Liver (tissue), 9 donors: Measurements from ENCODE around the gene ATG4B. TPM values are rescaled to one million over a fixed set of nuclear protein-coding genes. Genes with fewer than 3 reads are reported as not detected.

Experiments
- DNase-seq: peaks from one replicate; pipeline ENCODE4 v3.0.0-alpha.2; 2017; ENCODE audit warnings: low spot score
- H3K27ac ChIP-seq, 2 donors: one replicate each; pipeline ENCODE4 v1.7.0; 2013; ENCODE audit warnings: inconsistent platforms in 2 of 2, low read length in 2 of 2, control low read depth in 1 of 2, low read depth in 1 of 2, mild to moderate bottlenecking in 1 of 2
- H3K27me3 ChIP-seq, 4 donors: one replicate each; pipeline versions ENCODE4 v1.6.1 to v1.7.0; 2013; ENCODE audit warnings: low read length in 3 of 4, inconsistent platforms in 1 of 4, mild to moderate bottlenecking in 1 of 4, moderate library complexity in 1 of 4; ENCODE audit not compliant: control insufficient read depth in 4 of 4, insufficient read depth in 4 of 4
- H3K36me3 ChIP-seq, 4 donors: one replicate each; pipeline versions ENCODE4 v1.6.1 to v1.7.0; 2013; ENCODE audit warnings: low read length in 3 of 4, mild to moderate bottlenecking in 3 of 4, low read depth in 1 of 4, moderate library complexity in 1 of 4; ENCODE audit not compliant: control insufficient read depth in 4 of 4, insufficient read depth in 3 of 4
- H3K4me1 ChIP-seq, 4 donors: one replicate each; pipeline versions ENCODE4 v1.6.1 to v1.7.0; 2013; ENCODE audit warnings: low read length in 3 of 4, mild to moderate bottlenecking in 3 of 4, moderate library complexity in 1 of 4; ENCODE audit not compliant: control insufficient read depth in 4 of 4, insufficient read depth in 4 of 4
- H3K4me3 ChIP-seq, 3 donors: one replicate each; pipeline versions ENCODE4 v1.6.1 to v1.7.0; 2013; ENCODE audit warnings: low read length in 3 of 3, control low read depth in 1 of 3, low read depth in 1 of 3, mild to moderate bottlenecking in 1 of 3
- H3K9ac ChIP-seq, 2 donors: one replicate each; pipeline ENCODE4 v1.7.0; 2013; ENCODE audit warnings: low read length in 2 of 2, mild to moderate bottlenecking in 2 of 2, moderate library complexity in 2 of 2, control low read depth in 1 of 2, low read depth in 1 of 2
- H3K9me3 ChIP-seq, 4 donors: one replicate each; pipeline versions ENCODE4 v1.6.1 to v1.7.0; 2013; ENCODE audit warnings: low read length in 3 of 4; ENCODE audit not compliant: control insufficient read depth in 4 of 4
- ATF3 ChIP-seq: IDR thresholded peaks from 2 replicates; pipeline ENCODE4 v1.6.1; 2016; ENCODE audit warnings: antibody characterized with exemption
- EGR1 ChIP-seq, 2 donors: IDR thresholded peaks; 2 replicates each; pipeline ENCODE4 v1.6.1; 2016 to 2018; ENCODE audit warnings: antibody characterized with exemption in 2 of 2, low read depth in 2 of 2
- FOXA1 ChIP-seq: IDR thresholded peaks from 2 replicates; pipeline ENCODE4 v1.6.1; 2016; ENCODE audit warnings: antibody characterized with exemption
- GABPA ChIP-seq, 2 donors: IDR thresholded peaks in 1 of 2; conservative IDR thresholded peaks in 1 of 2; 2 replicates each; pipeline ENCODE4 v1.6.1; 2016; ENCODE audit warnings: antibody characterized with exemption in 2 of 2, mild to moderate bottlenecking in 1 of 2, moderate library complexity in 1 of 2
- HNF4A ChIP-seq, 2 donors: conservative IDR thresholded peaks; 2 replicates each; pipeline ENCODE4 v1.6.1; 2016; ENCODE audit warnings: antibody characterized with exemption in 2 of 2, mild to moderate bottlenecking in 2 of 2
- JUND ChIP-seq, 2 donors: IDR thresholded peaks; 2 replicates each; pipeline ENCODE4 v1.6.1; 2016; ENCODE audit warnings: antibody characterized with exemption in 2 of 2
- NR2F2 ChIP-seq: IDR thresholded peaks from 2 replicates; pipeline ENCODE4 v1.6.1; 2016; ENCODE audit warnings: antibody characterized with exemption
- RAD21 ChIP-seq, 2 donors: IDR thresholded peaks; 2 replicates each; pipeline ENCODE4 v1.6.1; 2016; ENCODE audit warnings: antibody characterized with exemption in 2 of 2, mild to moderate bottlenecking in 2 of 2
- RXRA ChIP-seq, 2 donors: IDR thresholded peaks; 2 replicates each; pipeline ENCODE4 v1.6.1; 2017 to 2018; ENCODE audit warnings: antibody characterized with exemption in 2 of 2, mild to moderate bottlenecking in 1 of 2
- SP1 ChIP-seq: IDR thresholded peaks from 2 replicates; pipeline ENCODE4 v1.6.1; 2018; ENCODE audit warnings: antibody characterized with exemption, mild to moderate bottlenecking
- TAF1 ChIP-seq: conservative IDR thresholded peaks from 2 replicates; pipeline ENCODE4 v1.6.1; 2016; ENCODE audit warnings: antibody characterized with exemption, mild to moderate bottlenecking
- YY1 ChIP-seq: IDR thresholded peaks from 2 replicates; pipeline ENCODE4 v1.6.1; 2016; ENCODE audit warnings: antibody characterized with exemption, mild to moderate bottlenecking
- WGBS: extraction: QIAGEN DNeasy Blood & Tissue Kit; methylation state at CpG from one replicate; pipeline ENCODE4 v1.1.7; 2013; 5-methylcytosine and 5-hydroxymethylcytosine counted together
- polyA plus RNA-seq, 2 donors: library from polyadenylated mRNA; stranded (reverse) in 1 of 2; unstranded in 1 of 2; fragments of 200-250 nt in 1 of 2; fragments of >200 nt in 1 of 2; fragmentation: Nextera tagmentation in 1 of 2; extraction: Ambion mirVana in 1 of 2; gene quantifications; one replicate each; pipeline versions ENCODE4 v1.2.1 to v1.2.3, GENCODE V29; 2013 to 2015
- total RNA-seq, 2 donors: library from RNA; depleted of rRNA; stranded (reverse); fragments of >200 nt; gene quantifications; one replicate each; pipeline ENCODE4 v1.2.3, GENCODE V29; 2014
- TF ChIP-seq, protein P1 (sequence below): IDR thresholded peaks from 2 replicates; pipeline ENCODE4 v1.6.1; 2016; ENCODE audit warnings: antibody characterized with exemption
- TF ChIP-seq, protein P2 (sequence below): fragments of 150-350 bp; IDR thresholded peaks from 2 replicates; pipeline ENCODE4 v1.5.1; 2017; ENCODE audit warnings: improper control_type of control experiment, low read depth, low read length; ENCODE audit not compliant: missing input control
- TF ChIP-seq, protein P3 (sequence below): IDR thresholded peaks from 2 replicates; pipeline ENCODE4 v1.6.1; 2016; ENCODE audit warnings: antibody characterized with exemption, mild to moderate bottlenecking
- donor health status: healthy.
- donor health status: healthy.
- donor health status: healthy.
- donor health status: healthy.
- donor health status: healthy.

Gene ATG4B
- total and polyA plus RNA-seq, 4 donors: 31.0 to 50.3 (median 37.7) TPM

DNA sequence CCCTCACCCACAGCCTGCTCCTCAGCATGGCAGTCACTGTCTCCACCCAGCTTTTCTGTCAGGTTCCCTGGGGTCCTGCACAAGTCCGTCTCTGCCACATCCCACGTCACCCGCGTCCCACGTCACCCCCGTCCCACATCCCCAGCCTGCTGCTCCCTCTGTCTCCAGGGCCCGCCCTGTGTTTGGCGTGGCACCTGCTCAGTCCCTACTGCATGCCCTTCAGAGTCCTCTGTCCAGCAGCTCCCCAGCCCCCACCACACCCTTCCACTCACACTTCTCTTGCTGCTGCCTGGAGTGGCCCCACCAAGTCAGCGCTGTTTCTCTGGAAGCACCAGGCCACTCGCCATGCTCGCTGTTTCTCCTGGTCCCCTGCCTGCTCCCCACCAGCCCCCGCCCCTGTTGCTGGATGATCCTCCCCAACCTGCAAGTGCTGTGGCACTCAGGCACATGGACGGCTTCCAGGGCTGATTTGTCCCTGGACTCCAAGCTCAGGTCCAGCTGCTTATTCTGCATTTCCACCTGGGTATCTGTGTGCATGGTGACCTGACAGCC is 18.8 kb downstream of the ATG4B start:
- no peak for DNase-seq
- 95% methylated on average over 13 of the region's 13 CpGs for WGBS
- peaks cover 15 to 76% (median 35%) of the 10 kb centered on the region in 4 donors for H3K36me3 ChIP-seq

GRCh38 chr2:241657786-241658254 is 20.3 kb downstream of the ATG4B start:
- no peak overlapping the region for H3K4me3 ChIP-seq
- H3K9me3 ChIP-seq: no peaks in the 10 kb centered on the region
- H3K4me1 ChIP-seq: no peaks in the 10 kb centered on the region
- 93% methylated on average over 15 of the region's 15 CpGs for WGBS
- no peak overlapping the region for H3K9ac ChIP-seq
- no peak for DNase-seq
- peaks cover 13 to 65% (median 31%) of the 10 kb centered on the region in 4 donors for H3K36me3 ChIP-seq
- H3K27ac ChIP-seq: no peak overlapping the region
- H3K27me3 ChIP-seq: no peaks in the 10 kb centered on the region
- TF ChIP-seq YY1: no peak
- no peak for TF ChIP-seq RXRA (IDR thresholded peaks at IDR 0.05)
- TF ChIP-seq GABPA (IDR thresholded peaks at IDR 0.05 in 1 of 2, conservative IDR thresholded peaks at IDR 0.05 in 1 of 2): no peak
- no peak for TF ChIP-seq JUND (IDR thresholded peaks at IDR 0.05)
- TF ChIP-seq, protein P1, sequence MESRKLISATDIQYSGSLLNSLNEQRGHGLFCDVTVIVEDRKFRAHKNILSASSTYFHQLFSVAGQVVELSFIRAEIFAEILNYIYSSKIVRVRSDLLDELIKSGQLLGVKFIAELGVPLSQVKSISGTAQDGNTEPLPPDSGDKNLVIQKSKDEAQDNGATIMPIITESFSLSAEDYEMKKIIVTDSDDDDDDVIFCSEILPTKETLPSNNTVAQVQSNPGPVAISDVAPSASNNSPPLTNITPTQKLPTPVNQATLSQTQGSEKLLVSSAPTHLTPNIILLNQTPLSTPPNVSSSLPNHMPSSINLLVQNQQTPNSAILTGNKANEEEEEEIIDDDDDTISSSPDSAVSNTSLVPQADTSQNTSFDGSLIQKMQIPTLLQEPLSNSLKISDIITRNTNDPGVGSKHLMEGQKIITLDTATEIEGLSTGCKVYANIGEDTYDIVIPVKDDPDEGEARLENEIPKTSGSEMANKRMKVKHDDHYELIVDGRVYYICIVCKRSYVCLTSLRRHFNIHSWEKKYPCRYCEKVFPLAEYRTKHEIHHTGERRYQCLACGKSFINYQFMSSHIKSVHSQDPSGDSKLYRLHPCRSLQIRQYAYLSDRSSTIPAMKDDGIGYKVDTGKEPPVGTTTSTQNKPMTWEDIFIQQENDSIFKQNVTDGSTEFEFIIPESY: no peak
- TF ChIP-seq, protein P2, sequence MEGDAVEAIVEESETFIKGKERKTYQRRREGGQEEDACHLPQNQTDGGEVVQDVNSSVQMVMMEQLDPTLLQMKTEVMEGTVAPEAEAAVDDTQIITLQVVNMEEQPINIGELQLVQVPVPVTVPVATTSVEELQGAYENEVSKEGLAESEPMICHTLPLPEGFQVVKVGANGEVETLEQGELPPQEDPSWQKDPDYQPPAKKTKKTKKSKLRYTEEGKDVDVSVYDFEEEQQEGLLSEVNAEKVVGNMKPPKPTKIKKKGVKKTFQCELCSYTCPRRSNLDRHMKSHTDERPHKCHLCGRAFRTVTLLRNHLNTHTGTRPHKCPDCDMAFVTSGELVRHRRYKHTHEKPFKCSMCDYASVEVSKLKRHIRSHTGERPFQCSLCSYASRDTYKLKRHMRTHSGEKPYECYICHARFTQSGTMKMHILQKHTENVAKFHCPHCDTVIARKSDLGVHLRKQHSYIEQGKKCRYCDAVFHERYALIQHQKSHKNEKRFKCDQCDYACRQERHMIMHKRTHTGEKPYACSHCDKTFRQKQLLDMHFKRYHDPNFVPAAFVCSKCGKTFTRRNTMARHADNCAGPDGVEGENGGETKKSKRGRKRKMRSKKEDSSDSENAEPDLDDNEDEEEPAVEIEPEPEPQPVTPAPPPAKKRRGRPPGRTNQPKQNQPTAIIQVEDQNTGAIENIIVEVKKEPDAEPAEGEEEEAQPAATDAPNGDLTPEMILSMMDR: no peak
- TF ChIP-seq, protein P3, sequence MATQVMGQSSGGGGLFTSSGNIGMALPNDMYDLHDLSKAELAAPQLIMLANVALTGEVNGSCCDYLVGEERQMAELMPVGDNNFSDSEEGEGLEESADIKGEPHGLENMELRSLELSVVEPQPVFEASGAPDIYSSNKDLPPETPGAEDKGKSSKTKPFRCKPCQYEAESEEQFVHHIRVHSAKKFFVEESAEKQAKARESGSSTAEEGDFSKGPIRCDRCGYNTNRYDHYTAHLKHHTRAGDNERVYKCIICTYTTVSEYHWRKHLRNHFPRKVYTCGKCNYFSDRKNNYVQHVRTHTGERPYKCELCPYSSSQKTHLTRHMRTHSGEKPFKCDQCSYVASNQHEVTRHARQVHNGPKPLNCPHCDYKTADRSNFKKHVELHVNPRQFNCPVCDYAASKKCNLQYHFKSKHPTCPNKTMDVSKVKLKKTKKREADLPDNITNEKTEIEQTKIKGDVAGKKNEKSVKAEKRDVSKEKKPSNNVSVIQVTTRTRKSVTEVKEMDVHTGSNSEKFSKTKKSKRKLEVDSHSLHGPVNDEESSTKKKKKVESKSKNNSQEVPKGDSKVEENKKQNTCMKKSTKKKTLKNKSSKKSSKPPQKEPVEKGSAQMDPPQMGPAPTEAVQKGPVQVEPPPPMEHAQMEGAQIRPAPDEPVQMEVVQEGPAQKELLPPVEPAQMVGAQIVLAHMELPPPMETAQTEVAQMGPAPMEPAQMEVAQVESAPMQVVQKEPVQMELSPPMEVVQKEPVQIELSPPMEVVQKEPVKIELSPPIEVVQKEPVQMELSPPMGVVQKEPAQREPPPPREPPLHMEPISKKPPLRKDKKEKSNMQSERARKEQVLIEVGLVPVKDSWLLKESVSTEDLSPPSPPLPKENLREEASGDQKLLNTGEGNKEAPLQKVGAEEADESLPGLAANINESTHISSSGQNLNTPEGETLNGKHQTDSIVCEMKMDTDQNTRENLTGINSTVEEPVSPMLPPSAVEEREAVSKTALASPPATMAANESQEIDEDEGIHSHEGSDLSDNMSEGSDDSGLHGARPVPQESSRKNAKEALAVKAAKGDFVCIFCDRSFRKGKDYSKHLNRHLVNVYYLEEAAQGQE: no peak
- no peak for TF ChIP-seq HNF4A (conservative IDR thresholded peaks at IDR 0.05)
- TF ChIP-seq RAD21 (IDR thresholded peaks at IDR 0.05): no peak
- TF ChIP-seq EGR1 (IDR thresholded peaks at IDR 0.05; ENCODE audit: low read depth in 2 of 2): no peak
- TF ChIP-seq SP1: no peak
- TF ChIP-seq ATF3: no peak

More for the DNA sequence above, 18.8 kb downstream of the ATG4B start:
- TF ChIP-seq EGR1 (IDR thresholded peaks at IDR 0.05; ENCODE audit: low read depth in 2 of 2) (no peak), RAD21 (IDR thresholded peaks at IDR 0.05) (no peak), SP1 (no peak), FOXA1 (no peak), HNF4A (conservative IDR thresholded peaks at IDR 0.05) (no peak), ATF3 (no peak), YY1 (no peak), TAF1 (no peak), NR2F2 (no peak)
- TF ChIP-seq, protein P2: no peak
- TF ChIP-seq, protein P1: no peak
- H3K9ac ChIP-seq: no peak overlapping the region
- no peak overlapping the region for H3K27ac ChIP-seq
- no peaks in the 10 kb centered on the region for H3K27me3 ChIP-seq
- no peaks in the 10 kb centered on the region for H3K9me3 ChIP-seq
- no peaks in the 10 kb centered on the region for H3K4me1 ChIP-seq
- no peak overlapping the region for H3K4me3 ChIP-seq
